Uterus (tissue), 2 donors: ENCODE results near the gene CDK19.

Source experiments
- CTCF ChIP-seq, 4 experiments: fragments of 200-600 bp in 2 of 4; fragments of 450-650 bp in 2 of 4; sonication (generic) in 2 of 4; IDR thresholded peaks; one replicate each; pipeline ENCODE4 v1.5.1; 2016 to 2019; ENCODE audit warnings: antibody characterized with exemption in 4 of 4, mild to moderate bottlenecking in 2 of 4, moderate library complexity in 1 of 4
- POLR2A ChIP-seq, 2 donors: fragments of 450-650 bp; IDR thresholded peaks; one replicate each; pipeline ENCODE4 v1.6.1; 2016; ENCODE audit warnings: antibody characterized with exemption in 2 of 2, mild to moderate bottlenecking in 1 of 2, moderate library complexity in 1 of 2

- TF ChIP-seq CTCF (IDR thresholded peaks at IDR 0.05) (no peak), POLR2A (IDR thresholded peaks at IDR 0.05) (no peak)
Observed at GRCh38 chr6:110563711-110564110, 251.6 kb downstream of the CDK19 start.
